ENCODE measurements around the gene SPATA45.

DNA sequence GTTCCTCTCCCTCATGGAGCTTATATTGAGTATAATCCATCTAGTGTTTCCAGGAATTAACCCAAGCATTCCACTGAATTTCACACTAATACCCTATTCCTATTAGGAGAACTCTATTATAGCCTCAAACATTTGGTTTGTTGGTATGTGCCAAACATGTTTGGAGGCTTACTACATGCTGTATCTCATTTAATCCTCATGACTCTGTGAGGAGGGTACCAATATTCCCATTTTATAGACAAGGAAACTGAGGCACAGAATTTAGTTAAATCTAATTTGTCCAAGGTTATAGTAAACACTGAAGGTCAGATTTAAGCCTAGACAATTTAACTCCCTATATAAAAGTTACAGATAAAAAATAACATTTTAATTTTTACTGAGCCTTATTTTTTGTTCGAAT lies 19.7 kb upstream of the SPATA45 start:
- TF ChIP-seq, protein P1, sequence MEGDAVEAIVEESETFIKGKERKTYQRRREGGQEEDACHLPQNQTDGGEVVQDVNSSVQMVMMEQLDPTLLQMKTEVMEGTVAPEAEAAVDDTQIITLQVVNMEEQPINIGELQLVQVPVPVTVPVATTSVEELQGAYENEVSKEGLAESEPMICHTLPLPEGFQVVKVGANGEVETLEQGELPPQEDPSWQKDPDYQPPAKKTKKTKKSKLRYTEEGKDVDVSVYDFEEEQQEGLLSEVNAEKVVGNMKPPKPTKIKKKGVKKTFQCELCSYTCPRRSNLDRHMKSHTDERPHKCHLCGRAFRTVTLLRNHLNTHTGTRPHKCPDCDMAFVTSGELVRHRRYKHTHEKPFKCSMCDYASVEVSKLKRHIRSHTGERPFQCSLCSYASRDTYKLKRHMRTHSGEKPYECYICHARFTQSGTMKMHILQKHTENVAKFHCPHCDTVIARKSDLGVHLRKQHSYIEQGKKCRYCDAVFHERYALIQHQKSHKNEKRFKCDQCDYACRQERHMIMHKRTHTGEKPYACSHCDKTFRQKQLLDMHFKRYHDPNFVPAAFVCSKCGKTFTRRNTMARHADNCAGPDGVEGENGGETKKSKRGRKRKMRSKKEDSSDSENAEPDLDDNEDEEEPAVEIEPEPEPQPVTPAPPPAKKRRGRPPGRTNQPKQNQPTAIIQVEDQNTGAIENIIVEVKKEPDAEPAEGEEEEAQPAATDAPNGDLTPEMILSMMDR (IDR thresholded peaks at IDR 0.05), result no peak
- TF ChIP-seq, protein P2, sequence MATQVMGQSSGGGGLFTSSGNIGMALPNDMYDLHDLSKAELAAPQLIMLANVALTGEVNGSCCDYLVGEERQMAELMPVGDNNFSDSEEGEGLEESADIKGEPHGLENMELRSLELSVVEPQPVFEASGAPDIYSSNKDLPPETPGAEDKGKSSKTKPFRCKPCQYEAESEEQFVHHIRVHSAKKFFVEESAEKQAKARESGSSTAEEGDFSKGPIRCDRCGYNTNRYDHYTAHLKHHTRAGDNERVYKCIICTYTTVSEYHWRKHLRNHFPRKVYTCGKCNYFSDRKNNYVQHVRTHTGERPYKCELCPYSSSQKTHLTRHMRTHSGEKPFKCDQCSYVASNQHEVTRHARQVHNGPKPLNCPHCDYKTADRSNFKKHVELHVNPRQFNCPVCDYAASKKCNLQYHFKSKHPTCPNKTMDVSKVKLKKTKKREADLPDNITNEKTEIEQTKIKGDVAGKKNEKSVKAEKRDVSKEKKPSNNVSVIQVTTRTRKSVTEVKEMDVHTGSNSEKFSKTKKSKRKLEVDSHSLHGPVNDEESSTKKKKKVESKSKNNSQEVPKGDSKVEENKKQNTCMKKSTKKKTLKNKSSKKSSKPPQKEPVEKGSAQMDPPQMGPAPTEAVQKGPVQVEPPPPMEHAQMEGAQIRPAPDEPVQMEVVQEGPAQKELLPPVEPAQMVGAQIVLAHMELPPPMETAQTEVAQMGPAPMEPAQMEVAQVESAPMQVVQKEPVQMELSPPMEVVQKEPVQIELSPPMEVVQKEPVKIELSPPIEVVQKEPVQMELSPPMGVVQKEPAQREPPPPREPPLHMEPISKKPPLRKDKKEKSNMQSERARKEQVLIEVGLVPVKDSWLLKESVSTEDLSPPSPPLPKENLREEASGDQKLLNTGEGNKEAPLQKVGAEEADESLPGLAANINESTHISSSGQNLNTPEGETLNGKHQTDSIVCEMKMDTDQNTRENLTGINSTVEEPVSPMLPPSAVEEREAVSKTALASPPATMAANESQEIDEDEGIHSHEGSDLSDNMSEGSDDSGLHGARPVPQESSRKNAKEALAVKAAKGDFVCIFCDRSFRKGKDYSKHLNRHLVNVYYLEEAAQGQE (IDR thresholded peaks at IDR 0.05; ENCODE audit: low read depth, low read length), result no peak
- no peak for TF ChIP-seq RFX5 (IDR thresholded peaks at IDR 0.05; ENCODE audit: low read length)
- TF ChIP-seq CHD2 (IDR thresholded peaks at IDR 0.05; ENCODE audit: low read length, partially characterized antibody), result no peak
- no peak for TF ChIP-seq SMC3 (IDR thresholded peaks at IDR 0.05; ENCODE audit: low read depth, low read length)
- TF ChIP-seq, protein P3, sequence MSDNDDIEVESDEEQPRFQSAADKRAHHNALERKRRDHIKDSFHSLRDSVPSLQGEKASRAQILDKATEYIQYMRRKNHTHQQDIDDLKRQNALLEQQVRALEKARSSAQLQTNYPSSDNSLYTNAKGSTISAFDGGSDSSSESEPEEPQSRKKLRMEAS (IDR thresholded peaks at IDR 0.05; ENCODE audit: low read depth), result no peak
- no peak for TF ChIP-seq RXRA (IDR thresholded peaks at IDR 0.05; ENCODE audit: borderline replicate concordance, low read depth)
- no peak for TF ChIP-seq EZH2phosphoT487 (IDR thresholded peaks at IDR 0.05; ENCODE audit: borderline replicate concordance, low read depth)
- TF ChIP-seq, protein P4, sequence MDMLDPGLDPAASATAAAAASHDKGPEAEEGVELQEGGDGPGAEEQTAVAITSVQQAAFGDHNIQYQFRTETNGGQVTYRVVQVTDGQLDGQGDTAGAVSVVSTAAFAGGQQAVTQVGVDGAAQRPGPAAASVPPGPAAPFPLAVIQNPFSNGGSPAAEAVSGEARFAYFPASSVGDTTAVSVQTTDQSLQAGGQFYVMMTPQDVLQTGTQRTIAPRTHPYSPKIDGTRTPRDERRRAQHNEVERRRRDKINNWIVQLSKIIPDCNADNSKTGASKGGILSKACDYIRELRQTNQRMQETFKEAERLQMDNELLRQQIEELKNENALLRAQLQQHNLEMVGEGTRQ (IDR thresholded peaks at IDR 0.05; ENCODE audit: borderline replicate concordance, low read depth, low read length), result no peak
- TF ChIP-seq, protein P5, sequence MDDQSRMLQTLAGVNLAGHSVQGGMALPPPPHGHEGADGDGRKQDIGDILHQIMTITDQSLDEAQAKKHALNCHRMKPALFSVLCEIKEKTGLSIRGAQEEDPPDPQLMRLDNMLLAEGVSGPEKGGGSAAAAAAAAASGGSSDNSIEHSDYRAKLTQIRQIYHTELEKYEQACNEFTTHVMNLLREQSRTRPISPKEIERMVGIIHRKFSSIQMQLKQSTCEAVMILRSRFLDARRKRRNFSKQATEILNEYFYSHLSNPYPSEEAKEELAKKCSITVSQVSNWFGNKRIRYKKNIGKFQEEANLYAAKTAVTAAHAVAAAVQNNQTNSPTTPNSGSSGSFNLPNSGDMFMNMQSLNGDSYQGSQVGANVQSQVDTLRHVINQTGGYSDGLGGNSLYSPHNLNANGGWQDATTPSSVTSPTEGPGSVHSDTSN (IDR thresholded peaks at IDR 0.05), result no peak
